GM12874 (cell line): Measurements from ENCODE around the gene CMTM2.

Source experiments
- TF ChIP-seq, protein P1 (sequence below): IDR thresholded peaks from 2 replicates; pipeline ENCODE4 v1.5.1; 2011; ENCODE audit warnings: low read depth, mild to moderate bottlenecking, control low read depth, low read length, moderate library complexity; ENCODE audit not compliant: insufficient read depth

The CMTM2 gene

DNA sequence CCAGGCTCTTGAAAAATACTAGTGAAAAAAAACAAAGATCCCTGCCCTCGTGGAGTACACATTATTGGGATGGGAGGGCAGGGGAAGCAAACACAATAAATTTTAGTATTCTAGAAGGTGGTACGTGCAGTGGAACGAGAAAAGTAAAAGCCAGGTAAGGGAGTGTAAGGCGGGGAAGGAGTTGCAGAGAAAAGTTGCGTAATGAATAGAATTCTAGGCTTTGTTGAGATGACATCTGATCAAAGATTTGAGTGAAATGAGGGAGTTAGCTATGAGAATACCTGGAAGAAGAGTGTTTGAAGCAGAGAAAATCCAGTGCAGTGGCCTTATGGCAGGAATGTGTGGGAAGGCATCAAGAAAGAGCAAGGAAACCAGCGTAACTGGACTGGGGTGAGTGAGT lies 24.8 kb upstream of the CMTM2 start:
- TF ChIP-seq, protein P1, sequence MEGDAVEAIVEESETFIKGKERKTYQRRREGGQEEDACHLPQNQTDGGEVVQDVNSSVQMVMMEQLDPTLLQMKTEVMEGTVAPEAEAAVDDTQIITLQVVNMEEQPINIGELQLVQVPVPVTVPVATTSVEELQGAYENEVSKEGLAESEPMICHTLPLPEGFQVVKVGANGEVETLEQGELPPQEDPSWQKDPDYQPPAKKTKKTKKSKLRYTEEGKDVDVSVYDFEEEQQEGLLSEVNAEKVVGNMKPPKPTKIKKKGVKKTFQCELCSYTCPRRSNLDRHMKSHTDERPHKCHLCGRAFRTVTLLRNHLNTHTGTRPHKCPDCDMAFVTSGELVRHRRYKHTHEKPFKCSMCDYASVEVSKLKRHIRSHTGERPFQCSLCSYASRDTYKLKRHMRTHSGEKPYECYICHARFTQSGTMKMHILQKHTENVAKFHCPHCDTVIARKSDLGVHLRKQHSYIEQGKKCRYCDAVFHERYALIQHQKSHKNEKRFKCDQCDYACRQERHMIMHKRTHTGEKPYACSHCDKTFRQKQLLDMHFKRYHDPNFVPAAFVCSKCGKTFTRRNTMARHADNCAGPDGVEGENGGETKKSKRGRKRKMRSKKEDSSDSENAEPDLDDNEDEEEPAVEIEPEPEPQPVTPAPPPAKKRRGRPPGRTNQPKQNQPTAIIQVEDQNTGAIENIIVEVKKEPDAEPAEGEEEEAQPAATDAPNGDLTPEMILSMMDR: no peak

DNA sequence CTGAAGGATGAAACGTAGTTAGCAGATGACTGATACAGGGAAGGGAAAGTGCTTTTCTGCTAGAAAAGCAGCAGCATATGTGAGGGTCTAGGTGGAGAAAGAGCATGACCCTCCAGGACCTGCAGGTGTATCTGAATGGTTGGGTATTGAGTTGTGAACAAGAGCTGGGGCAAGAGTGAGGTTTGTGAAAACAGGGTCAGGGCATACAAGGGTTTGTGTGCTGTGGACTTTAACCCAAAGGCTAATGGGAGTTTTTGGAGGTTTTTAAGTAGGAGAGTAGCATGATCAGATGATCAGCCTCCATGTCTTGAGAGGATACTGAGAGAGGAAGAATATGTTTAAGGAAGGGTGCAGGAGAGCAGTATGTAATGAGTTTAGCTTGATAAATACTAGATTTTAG lies 19.2 kb upstream of the CMTM2 start:
- TF ChIP-seq, protein P1: no peak

DNA sequence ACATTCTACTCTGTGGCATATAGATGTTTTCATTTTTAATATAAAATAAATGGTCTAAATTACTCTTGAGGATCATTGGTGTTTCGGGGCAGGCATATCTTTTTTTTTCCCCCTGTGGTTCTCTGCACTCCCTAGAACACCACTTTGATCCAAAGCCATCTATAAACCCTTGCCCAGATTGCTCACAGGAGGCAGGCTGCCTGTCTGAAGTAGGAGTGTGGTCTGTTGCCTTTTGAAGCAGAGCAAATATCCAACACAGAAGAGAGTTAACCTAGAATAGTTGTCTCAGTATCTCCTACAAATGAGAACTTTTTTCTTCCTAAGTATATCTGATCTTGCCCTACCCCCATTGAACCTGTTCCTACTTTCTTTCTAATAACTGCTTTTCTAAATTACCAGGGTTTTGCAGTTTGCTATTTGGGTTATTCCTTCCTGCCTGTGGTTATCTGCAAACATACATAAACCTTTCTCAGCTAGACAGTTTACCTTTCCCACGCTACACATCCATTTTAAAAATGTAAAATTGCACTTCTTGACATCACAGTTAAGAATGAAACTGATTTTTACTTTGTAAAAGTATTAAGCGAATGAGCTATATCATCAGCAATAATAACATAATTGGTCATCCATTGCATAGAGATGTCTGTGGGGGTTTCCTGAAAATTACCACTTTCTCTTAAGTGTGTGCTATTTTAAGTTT lies 17.7 kb upstream of the CMTM2 start:
- TF ChIP-seq, protein P1: no peak

DNA sequence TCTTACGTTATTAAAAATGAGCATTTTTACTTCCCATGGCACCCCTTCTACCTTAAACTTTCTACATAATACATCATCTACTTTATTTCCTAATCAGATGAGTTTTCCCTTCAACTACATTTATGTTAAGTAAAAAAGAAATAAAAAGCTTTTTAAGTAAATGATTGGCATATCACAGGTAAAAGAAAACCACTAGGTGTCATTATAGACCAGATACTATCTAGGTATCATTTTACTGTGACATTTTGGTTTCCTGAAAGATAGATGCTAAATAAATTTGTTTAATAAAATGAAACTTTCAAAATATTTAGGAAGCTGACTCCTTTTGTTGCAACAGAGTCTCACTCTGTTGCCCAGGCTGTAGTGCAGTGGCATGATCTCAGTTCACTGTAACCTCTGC lies 16.9 kb upstream of the CMTM2 start:
- TF ChIP-seq, protein P1: no peak

DNA sequence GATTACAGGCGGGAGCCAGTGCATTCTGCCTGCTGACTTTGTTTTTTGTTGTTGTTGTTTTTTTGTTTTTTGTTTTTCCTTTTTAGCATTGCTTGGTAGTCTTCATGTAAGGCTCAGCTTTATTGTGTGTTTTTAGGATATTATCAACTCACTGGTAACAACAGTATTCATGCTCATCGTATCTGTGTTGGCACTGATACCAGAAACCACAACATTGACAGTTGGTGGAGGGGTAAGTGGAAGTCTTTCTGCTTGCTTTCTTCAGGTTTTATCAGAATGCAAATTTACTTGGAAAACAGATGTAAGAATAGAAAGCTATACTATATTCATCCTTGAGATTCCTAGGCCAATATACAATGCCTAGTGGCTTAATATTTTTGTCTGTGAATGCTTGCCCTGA lies 16.3 kb upstream of the CMTM2 start:
- TF ChIP-seq, protein P1: no peak

DNA sequence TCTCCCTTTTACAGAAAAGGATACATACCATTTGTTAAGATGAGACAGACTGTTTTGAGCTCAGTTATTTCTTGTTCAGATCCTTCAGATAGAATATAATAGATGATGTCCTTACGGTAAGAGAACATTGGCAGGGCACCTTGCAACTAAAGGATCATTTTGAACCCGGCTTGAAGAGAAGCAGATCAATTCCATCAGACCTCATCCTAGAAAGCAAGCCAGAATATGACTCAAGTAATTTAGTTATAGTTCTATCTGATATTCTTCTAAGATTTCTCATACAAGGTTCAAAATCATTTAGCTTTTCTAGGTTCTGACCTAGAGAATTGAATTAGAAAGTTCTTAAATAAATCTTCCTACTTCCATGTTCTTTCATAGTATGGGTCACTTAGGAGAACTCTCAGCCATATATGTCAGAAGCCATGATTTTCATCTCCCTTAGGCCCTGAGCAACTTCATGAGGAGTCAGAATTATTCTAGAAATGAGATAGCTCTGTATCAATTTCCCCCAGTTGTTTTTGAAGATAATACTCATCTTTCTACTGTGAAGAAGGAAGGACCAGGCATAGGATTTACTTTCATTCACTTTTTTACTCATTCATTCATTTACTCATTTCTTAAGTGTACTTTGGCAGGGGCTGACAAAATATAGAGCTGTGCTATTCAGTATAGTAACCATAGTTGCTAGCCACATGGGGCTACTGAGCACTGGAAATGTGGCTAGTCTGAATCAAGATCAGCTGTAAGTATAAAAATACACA lies 15.5 kb upstream of the CMTM2 start:
- TF ChIP-seq, protein P1: no peak

DNA sequence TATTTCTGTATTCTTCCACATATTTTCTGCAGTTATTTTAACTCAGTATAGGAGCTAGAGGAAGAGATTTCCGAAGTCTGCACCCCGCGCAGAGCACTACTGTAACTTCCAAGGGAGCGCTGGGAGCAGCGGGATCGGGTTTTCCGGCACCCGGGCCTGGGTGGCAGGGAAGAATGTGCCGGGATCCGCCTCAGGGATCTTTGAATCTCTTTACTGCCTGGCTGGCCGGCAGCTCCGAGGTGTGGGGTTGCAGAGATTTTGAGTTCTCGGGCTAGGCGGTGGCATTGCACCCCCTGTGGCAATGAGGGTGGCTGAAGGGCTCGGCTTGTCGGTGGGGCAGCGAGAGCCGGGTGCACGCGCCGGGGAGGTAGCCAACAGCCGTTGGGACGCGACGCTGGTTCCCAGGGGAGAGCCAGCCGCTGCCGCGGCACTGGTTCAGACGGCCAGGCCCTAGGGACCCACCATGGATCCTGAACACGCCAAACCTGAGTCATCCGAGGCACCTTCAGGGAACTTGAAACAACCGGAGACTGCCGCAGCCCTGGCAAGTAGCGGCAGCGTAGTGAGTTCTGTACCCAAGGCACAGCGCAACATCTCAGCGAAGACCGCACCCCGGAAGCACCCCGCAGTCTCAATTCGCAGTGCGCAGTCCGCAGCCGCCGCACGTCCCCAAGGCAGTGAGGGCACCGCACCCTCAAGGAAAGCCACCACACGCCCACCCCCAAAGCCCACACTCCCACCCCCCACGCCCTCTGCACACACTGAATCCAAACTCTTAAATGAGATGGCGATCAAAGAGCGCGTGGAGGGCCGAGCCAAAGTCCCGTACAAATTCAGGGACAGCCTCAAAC lies 13.0 kb upstream of the CMTM2 start, which contains the start of gene CMTM1:
Gene CMTM1 (plus strand): TSS at position 389 of the 851 bp plus-strand sequence. CDS start 75 bp downstream, at position 464.
- TF ChIP-seq, protein P1: no peak
